CD4-positive, alpha-beta T cell (primary cell): ENCODE results near the gene FST. TPM values are rescaled to one million over a fixed set of nuclear protein-coding genes. Genes with fewer than 3 reads are reported as not detected.

Experiments
- ATAC-seq: fragments of 200-7000 bp; cut with Tn5 transposase; one replicate; pipeline ENCODE4 v1.10.0; 2022; ENCODE audit warnings: mild to moderate bottlenecking; ENCODE audit not compliant: poor library complexity
- CTCF ChIA-PET: fragments of 350-600 bp; sonication (Branson Sonifier 250); formaldehyde crosslinking; loops from one replicate; lab custom pipeline; 2021; ENCODE audit warnings: antibody characterized with exemption, inconsistent platforms; lab: Charles Lee
- POLR2A ChIA-PET: fragments of 350-600 bp; sonication (Branson Sonifier 250); formaldehyde crosslinking; loops from one replicate; lab custom pipeline; 2021; ENCODE audit warnings: antibody characterized with exemption, inconsistent platforms; lab: Charles Lee
- DNase-seq, 14 experiments: peaks; one replicate each; pipeline ENCODE4 v3.0.0-alpha.2; 2013 to 2020; ENCODE audit warnings: mixed read lengths in 2 of 14
- H3K27ac ChIP-seq, 2 donors: one replicate each; pipeline versions ENCODE4 v1.5.1 to v1.7.0; 2013; ENCODE audit warnings: low read length in 2 of 2, low read depth in 1 of 2, mild to moderate bottlenecking in 1 of 2
- H3K27me3 ChIP-seq, 2 experiments: 1 replicate in 1 of 2; 2 replicates in 1 of 2; pipeline versions ENCODE4 v1.6.1 to v1.7.0; 2013; ENCODE audit warnings: low read length in 2 of 2, control low read depth in 1 of 2, mild to moderate bottlenecking in 1 of 2, moderate library complexity in 1 of 2; ENCODE audit not compliant: insufficient read depth in 2 of 2, control insufficient read depth in 1 of 2
- H3K36me3 ChIP-seq: one replicate; pipeline ENCODE4 v1.6.1; 2013; ENCODE audit warnings: low read length, control low read depth; ENCODE audit not compliant: insufficient read depth
- H3K4me1 ChIP-seq: one replicate; pipeline ENCODE4 v1.6.1; 2013; ENCODE audit warnings: low read length, control low read depth; ENCODE audit not compliant: insufficient read depth
- H3K4me3 ChIP-seq: one replicate; pipeline ENCODE4 v1.5.1; 2013; ENCODE audit warnings: mild to moderate bottlenecking, low read length, moderate library complexity
- H3K9me3 ChIP-seq, 2 experiments: 1 replicate in 1 of 2; 2 replicates in 1 of 2; pipeline versions ENCODE4 v1.6.1 to v1.7.0; 2013; ENCODE audit warnings: low read length in 2 of 2, mild to moderate bottlenecking in 2 of 2, control low read depth in 1 of 2, moderate library complexity in 1 of 2; ENCODE audit not compliant: control insufficient read depth in 1 of 2, insufficient read depth in 1 of 2
- H3K27ac Mint-ChIP-seq: one replicate; pipeline ENCODE4 v1.8.0; 2020; ENCODE audit warnings: mixed read lengths
- H3K27me3 Mint-ChIP-seq: one replicate; pipeline ENCODE4 v1.8.0; 2021; ENCODE audit warnings: mixed read lengths
- H3K36me3 Mint-ChIP-seq: one replicate; pipeline ENCODE4 v1.8.0; 2021; ENCODE audit warnings: low read depth, mixed read lengths
- H3K4me1 Mint-ChIP-seq: one replicate; pipeline ENCODE4 v1.8.0; 2021; ENCODE audit warnings: low read depth, mixed read lengths
- H3K4me3 Mint-ChIP-seq: one replicate; pipeline ENCODE4 v1.8.0; 2020; ENCODE audit warnings: mild to moderate bottlenecking, mixed read lengths
- H3K9me3 Mint-ChIP-seq: one replicate; pipeline ENCODE4 v1.8.0; 2020; ENCODE audit warnings: mixed read lengths
- intact Hi-C, 2 experiments: fragments of 100-400 bp; cut with DNase I in 1 of 2; cut with micrococcal nuclease in 1 of 2; formaldehyde crosslinking; loops; one replicate each; pipeline versions ENCODE4 v1.15.1 to v1.9.0; 2023 to 2025; cut with DNase I, micrococcal nuclease
- total RNA-seq, 174 experiments: library from RNA in 2 of 174; stranded (reverse) in 2 of 174; gene quantifications; one replicate each; pipeline ENCODE4 v1.2.3 and lab custom pipeline; 2021 to 2026
- TF ChIP-seq, protein P1 (sequence below): fragments of 200-600 bp; IDR thresholded peaks from one replicate; pipeline ENCODE4 v1.8.0; 2022; ENCODE audit warnings: antibody characterized with exemption, mild to moderate bottlenecking

The FST gene
- total RNA-seq, 2 experiments from 2014 or later: 0.67 to 0.99 TPM

DNA sequence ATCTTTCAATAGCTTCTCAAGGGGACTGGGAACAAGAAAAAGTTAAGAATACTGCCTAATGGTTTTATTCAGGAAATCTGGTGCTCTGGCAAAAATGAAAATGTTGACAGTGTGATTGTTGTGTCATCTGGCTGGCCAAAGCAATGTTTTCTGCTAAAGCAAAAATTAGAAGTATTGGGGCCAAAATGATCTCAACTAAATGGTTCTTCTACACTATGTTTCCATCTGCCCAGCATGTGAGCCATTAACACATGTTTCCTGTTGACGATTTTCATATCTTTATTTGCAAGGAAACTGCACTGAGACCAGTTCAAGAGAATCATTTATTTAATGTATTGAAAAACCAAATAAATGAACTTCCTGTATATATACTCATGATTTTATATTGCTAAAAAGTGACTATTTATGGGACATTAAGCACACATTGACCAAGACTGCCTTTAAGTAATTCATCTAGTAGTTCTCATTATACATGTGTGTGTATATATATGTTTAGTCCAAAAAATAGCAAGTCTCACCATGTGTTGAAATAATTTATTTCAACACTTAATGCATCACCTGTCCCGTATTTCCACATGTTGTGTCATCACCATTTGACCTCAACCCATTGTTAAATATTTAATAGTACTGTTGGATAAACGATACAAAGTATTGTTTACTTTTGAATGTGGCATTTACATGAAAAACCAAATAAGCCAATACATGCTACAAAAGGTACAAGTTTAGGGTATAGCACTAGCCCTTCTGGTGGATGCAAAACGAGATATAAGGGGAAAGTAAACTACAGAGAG lies 7.5 kb upstream of the FST start:
- H3K9me3 Mint-ChIP-seq: no peaks in the 10 kb centered on the region
- H3K4me3 Mint-ChIP-seq: no peak overlapping the region
- Histone ChIP-seq H3K27ac (no peak overlapping the region), H3K36me3 (no peaks in the 10 kb centered on the region), H3K4me1 (no peaks in the 10 kb centered on the region), H3K4me3 (no peak overlapping the region), H3K9me3 (no peaks in the 10 kb centered on the region), H3K27me3 (peaks cover 8 to 37% of the 10 kb centered on the region in 2 experiments)
- no peak overlapping the region for H3K27ac Mint-ChIP-seq
- H3K36me3 Mint-ChIP-seq: no peaks in the 10 kb centered on the region
- H3K27me3 Mint-ChIP-seq: peaks cover 71% of the 10 kb centered on the region
- no peak for DNase-seq
- CTCF ChIA-PET: interaction anchor here (1.5 kb wide), 1 partner anchor 8 kb away, joined by 3 read pairs; the partner anchor contains the start of gene FST
- POLR2A ChIA-PET: no interaction called here
- intact Hi-C loops: no loop called here
- TF ChIP-seq, protein P1, sequence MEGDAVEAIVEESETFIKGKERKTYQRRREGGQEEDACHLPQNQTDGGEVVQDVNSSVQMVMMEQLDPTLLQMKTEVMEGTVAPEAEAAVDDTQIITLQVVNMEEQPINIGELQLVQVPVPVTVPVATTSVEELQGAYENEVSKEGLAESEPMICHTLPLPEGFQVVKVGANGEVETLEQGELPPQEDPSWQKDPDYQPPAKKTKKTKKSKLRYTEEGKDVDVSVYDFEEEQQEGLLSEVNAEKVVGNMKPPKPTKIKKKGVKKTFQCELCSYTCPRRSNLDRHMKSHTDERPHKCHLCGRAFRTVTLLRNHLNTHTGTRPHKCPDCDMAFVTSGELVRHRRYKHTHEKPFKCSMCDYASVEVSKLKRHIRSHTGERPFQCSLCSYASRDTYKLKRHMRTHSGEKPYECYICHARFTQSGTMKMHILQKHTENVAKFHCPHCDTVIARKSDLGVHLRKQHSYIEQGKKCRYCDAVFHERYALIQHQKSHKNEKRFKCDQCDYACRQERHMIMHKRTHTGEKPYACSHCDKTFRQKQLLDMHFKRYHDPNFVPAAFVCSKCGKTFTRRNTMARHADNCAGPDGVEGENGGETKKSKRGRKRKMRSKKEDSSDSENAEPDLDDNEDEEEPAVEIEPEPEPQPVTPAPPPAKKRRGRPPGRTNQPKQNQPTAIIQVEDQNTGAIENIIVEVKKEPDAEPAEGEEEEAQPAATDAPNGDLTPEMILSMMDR: no peak
- ATAC-seq: no peak
- no peaks in the 10 kb centered on the region for H3K4me1 Mint-ChIP-seq

DNA sequence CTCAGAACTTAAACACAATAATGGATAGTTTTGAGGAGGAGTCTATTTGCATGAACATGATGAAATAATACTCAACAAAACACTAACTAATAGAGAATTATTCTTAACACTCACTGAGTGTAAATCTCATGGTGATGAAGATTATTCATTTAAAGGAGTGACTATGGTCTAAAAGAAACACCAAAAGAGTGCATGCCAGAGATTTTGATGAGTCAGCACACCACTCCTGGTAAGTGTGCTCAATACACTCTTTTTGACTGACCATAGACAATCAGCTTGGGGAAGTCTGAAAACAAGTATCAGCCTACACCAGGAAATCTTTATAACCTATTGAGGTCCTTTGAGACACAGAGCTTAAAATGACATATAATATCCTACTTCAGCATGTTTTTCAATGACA lies 6.8 kb upstream of the FST start:
- Mint-ChIP-seq H3K27ac (no peak overlapping the region), H3K9me3 (no peaks in the 10 kb centered on the region), H3K4me3 (no peak overlapping the region), H3K36me3 (no peaks in the 10 kb centered on the region), H3K4me1 (peaks cover 6% of the 10 kb centered on the region), H3K27me3 (peaks cover 75% of the 10 kb centered on the region)
- no peaks in the 10 kb centered on the region for H3K36me3 ChIP-seq
- peaks cover 3% of the 10 kb centered on the region for H3K4me1 ChIP-seq
- DNase-seq: no peak
- H3K4me3 ChIP-seq: no peak overlapping the region
- no peak for ATAC-seq
- peaks cover 10 to 44% of the 10 kb centered on the region in 2 experiments for H3K27me3 ChIP-seq
- no peaks in the 10 kb centered on the region for H3K9me3 ChIP-seq
- ChIA-PET CTCF (no interaction called here), POLR2A (no interaction called here)
- TF ChIP-seq, protein P1: no peak
- intact Hi-C loops: no loop called here
- H3K27ac ChIP-seq: no peak overlapping the region

DNA sequence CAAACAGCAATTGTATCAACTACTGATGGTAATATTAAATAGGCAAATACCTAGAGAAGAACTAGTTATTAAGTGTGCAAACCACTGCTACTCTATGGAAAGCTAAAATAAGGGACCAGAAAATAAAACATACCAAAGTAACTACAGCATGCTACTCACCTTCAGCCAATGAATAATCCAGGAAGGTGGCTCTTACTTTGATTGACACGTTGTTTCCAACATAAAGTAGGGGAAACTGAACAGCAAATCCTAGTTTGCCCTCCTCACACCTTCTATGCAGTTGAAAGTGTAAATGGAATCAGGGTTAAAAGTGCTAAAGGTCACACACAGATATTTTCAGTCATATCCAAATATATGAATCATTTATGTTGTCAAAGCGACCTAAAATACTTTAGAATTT lies 5.1 kb upstream of the FST start:
- POLR2A ChIA-PET: no interaction called here
- H3K9me3 Mint-ChIP-seq: no peaks in the 10 kb centered on the region
- TF ChIP-seq, protein P1: no peak
- Histone ChIP-seq H3K4me3 (no peak overlapping the region), H3K27me3 (peaks cover 17 to 54% of the 10 kb centered on the region in 2 experiments), H3K4me1 (peaks cover 15% of the 10 kb centered on the region), H3K9me3 (no peaks in the 10 kb centered on the region), H3K27ac (no peak overlapping the region), H3K36me3 (no peaks in the 10 kb centered on the region)
- no peak overlapping the region for H3K4me3 Mint-ChIP-seq
- peaks cover 16% of the 10 kb centered on the region for H3K4me1 Mint-ChIP-seq
- H3K27ac Mint-ChIP-seq: no peak overlapping the region
- peaks cover 5% of the 10 kb centered on the region for H3K36me3 Mint-ChIP-seq
- intact Hi-C loops: loop anchor here in 1 of 2 experiments (5.0 kb wide), 1 partner anchor 752 kb away; no protein-coding TSS in a partner anchor
- no peak for ATAC-seq
- peaks cover 68% of the 10 kb centered on the region for H3K27me3 Mint-ChIP-seq
- no peak for DNase-seq
- CTCF ChIA-PET: interaction anchor here (1.7 kb wide), 1 partner anchor 108 kb away, joined by 3 read pairs; no protein-coding TSS in a partner anchor
